C4-2B (cell line): ENCODE measurements around the gene PAFAH1B2.

Source experiments
- ZFX ChIP-seq: fragments of 450-650 bp; IDR thresholded peaks from 2 replicates; pipeline ENCODE4 v1.6.1; 2017
- TF ChIP-seq, protein P1 (sequence below): fragments of 450-650 bp; conservative IDR thresholded peaks from 2 replicates; pipeline ENCODE4 v1.5.1; 2017; ENCODE audit warnings: mild to moderate bottlenecking

DNA sequence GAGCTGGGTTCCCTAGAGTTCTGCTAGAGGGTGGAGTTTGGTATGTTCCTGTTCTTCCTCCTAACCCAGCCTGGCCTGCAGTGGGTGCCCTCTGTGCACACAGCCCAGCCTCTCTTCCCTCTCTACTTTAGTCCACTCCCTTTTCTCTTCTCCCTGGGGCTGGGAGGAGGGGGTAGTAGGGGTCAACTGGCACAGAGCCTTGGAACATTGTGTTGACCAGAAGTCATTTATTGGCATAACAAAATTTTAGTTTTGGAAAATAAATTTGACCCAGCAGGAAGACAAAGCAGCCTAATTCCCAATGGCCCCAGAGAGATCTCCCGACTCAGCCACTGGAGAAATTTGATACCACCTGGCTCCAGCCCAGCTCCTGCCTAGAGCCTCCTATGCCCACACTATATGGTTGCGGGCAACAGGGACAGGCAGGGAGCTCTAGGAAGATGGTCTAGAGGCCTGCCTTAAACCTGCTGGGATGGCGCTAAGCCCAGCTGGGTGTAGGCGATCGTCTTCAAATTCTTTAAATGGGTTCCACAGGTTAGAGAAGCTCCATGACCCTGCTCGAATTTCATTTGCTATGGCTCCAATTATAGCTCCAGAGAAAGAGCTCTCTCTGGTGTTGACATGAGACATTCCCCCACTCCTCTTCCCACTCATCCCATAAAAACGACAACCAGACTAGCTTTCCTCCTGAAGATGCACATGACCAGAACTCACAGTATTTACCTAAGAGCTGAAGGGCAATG is 77.9 kb downstream of the PAFAH1B2 start:
- TF ChIP-seq, protein P1, sequence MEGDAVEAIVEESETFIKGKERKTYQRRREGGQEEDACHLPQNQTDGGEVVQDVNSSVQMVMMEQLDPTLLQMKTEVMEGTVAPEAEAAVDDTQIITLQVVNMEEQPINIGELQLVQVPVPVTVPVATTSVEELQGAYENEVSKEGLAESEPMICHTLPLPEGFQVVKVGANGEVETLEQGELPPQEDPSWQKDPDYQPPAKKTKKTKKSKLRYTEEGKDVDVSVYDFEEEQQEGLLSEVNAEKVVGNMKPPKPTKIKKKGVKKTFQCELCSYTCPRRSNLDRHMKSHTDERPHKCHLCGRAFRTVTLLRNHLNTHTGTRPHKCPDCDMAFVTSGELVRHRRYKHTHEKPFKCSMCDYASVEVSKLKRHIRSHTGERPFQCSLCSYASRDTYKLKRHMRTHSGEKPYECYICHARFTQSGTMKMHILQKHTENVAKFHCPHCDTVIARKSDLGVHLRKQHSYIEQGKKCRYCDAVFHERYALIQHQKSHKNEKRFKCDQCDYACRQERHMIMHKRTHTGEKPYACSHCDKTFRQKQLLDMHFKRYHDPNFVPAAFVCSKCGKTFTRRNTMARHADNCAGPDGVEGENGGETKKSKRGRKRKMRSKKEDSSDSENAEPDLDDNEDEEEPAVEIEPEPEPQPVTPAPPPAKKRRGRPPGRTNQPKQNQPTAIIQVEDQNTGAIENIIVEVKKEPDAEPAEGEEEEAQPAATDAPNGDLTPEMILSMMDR = peak; percentile 26; the same call in 1 of the 2 replicates
- TF ChIP-seq ZFX = no peak
